NT2/D1 (cell line): Measurements from ENCODE around the gene DOCK1.

Source experiments
- DNase-seq: peaks from one replicate; pipeline ENCODE4 v3.0.0-alpha.2; 2011; ENCODE audit warnings: low read depth, low spot score
- H3K27me3 ChIP-seq: 2 replicates; pipeline ENCODE4 v1.6.0; 2011; ENCODE audit warnings: mild to moderate bottlenecking; ENCODE audit not compliant: insufficient read length, insufficient read depth
- H3K36me3 ChIP-seq: 2 replicates; pipeline ENCODE4 v1.6.1; 2011; ENCODE audit warnings: mild to moderate bottlenecking, low read length, mixed read lengths; ENCODE audit not compliant: insufficient read depth, insufficient read length
- H3K4me1 ChIP-seq: 2 replicates; pipeline ENCODE4 v1.5.1; 2011; ENCODE audit not compliant: insufficient read depth, insufficient read length
- H3K4me3 ChIP-seq: 2 replicates; pipeline ENCODE4 v1.5.1; 2011; ENCODE audit warnings: low read depth; ENCODE audit not compliant: insufficient read length
- H3K9ac ChIP-seq: 2 replicates; pipeline ENCODE4 v1.6.0; 2011; ENCODE audit warnings: low read depth; ENCODE audit not compliant: insufficient read length
- H3K9me3 ChIP-seq: 2 replicates; pipeline ENCODE4 v1.5.1; 2011; ENCODE audit warnings: mild to moderate bottlenecking, low read length; ENCODE audit not compliant: insufficient read depth
- SUZ12 ChIP-seq: IDR thresholded peaks from 2 replicates; pipeline ENCODE4 v1.6.1; 2011; ENCODE audit not compliant: insufficient read length, insufficient read depth; ENCODE audit errors: extremely low read depth
- YY1 ChIP-seq: IDR thresholded peaks from 2 replicates; pipeline ENCODE4 v1.6.1; 2011; ENCODE audit not compliant: insufficient read length, insufficient read depth
- ZNF274 ChIP-seq: IDR thresholded peaks from 2 replicates; pipeline ENCODE4 v1.6.1; 2011; ENCODE audit warnings: mild to moderate bottlenecking, low read depth, low read length

Gene DOCK1

GRCh38 chr10:127040756-127041155 is 135.5 kb downstream of the DOCK1 start:
- Histone ChIP-seq H3K4me1 (no peaks in the 10 kb centered on the region), H3K36me3 (peaks cover 55% of the 10 kb centered on the region), H3K27me3 (no peaks in the 10 kb centered on the region), H3K9ac (no peak overlapping the region), H3K9me3 (no peaks in the 10 kb centered on the region), H3K4me3 (no peak overlapping the region)
- DNase-seq: no peak
- no peak for TF ChIP-seq SUZ12

DNA sequence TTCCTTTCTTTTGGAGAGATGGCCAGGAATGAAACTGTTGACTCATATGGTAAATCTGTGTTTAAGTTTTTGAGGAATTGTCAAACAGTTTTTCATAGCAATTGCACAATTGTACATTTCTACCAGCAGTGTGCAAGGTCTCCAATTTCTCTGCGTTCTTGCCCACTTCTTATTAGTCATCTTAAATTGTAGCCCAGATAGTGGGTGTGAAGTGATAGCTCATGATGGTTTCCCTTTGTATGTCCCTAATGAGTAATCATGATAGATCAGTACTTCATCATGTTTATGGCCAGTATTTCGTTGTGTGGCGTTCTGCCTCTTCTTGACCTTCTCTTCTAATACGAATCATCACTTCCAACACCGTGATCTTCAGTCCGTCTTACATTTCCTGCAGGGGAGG is 136.3 kb downstream of the DOCK1 start:
- no peak for DNase-seq
- Histone ChIP-seq H3K9me3 (no peaks in the 10 kb centered on the region), H3K36me3 (peaks cover 55% of the 10 kb centered on the region), H3K4me3 (no peak overlapping the region), H3K27me3 (no peaks in the 10 kb centered on the region), H3K4me1 (no peaks in the 10 kb centered on the region), H3K9ac (no peak overlapping the region)
- TF ChIP-seq YY1: no peak
- no peak for TF ChIP-seq SUZ12
- no peak for TF ChIP-seq ZNF274

- Histone ChIP-seq H3K36me3 (peaks cover 52% of the 10 kb centered on the region), H3K9me3 (no peaks in the 10 kb centered on the region), H3K9ac (no peak overlapping the region), H3K4me3 (no peak overlapping the region), H3K4me1 (no peaks in the 10 kb centered on the region), H3K27me3 (no peaks in the 10 kb centered on the region)
- no peak for DNase-seq
- no peak for TF ChIP-seq ZNF274
- TF ChIP-seq SUZ12: no peak
- no peak for TF ChIP-seq YY1
These were observed 138.1 kb downstream of the DOCK1 start for GRCh38 chr10:127043301-127043700.

GRCh38 chr10:127044186-127044585 is 139.0 kb downstream of the DOCK1 start:
- no peak for DNase-seq
- Histone ChIP-seq H3K27me3 (no peaks in the 10 kb centered on the region), H3K9ac (no peak overlapping the region), H3K4me1 (no peaks in the 10 kb centered on the region), H3K9me3 (no peaks in the 10 kb centered on the region), H3K4me3 (no peak overlapping the region), H3K36me3 (peaks cover 43% of the 10 kb centered on the region)
- TF ChIP-seq SUZ12: no peak
- no peak for TF ChIP-seq ZNF274
- TF ChIP-seq YY1: no peak

DNA sequence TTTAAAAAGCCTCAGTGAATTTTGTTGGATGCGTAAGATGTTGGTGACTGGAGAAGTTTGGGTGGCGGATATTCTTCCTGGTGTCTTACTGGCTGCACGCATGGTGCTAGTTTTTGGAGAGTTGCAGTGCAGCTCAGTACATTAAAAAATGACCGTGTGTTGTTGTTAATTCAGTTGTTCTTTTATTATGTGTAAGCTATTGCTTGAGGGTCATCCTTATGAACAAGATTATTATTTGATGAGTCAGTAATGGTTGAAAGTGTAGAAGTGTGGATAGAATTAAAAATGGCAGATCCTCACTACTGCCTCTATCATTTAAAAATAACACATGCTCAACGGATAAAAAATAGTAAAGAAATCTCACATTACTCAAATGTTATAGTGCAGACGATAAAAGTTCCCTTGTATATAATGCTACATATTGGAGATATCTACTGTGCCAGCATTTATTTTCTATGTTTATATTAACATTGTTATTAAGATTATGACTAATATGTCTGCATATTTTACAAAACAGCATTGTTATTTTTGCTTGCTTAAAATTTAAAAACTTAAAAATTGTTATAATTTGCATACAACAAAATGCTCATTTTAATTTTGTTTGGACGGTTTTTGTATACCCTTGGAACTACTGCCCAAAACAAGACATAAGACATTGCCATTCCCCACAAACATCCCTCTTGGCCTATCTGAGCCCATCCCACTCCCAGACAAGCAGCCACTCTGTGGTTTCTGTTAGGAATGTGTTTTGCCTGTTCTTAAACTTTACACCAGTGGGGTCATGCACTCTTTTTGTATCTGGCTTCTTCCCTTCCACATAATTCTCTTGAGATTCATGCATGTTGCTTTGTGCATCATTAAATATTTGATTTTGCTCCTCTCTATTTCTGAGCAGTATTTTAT is 142.0 kb downstream of the DOCK1 start:
- Histone ChIP-seq H3K9ac (no peak overlapping the region), H3K36me3 (peaks cover 20% of the 10 kb centered on the region), H3K4me1 (no peaks in the 10 kb centered on the region), H3K27me3 (no peaks in the 10 kb centered on the region), H3K4me3 (no peak overlapping the region), H3K9me3 (no peaks in the 10 kb centered on the region)
- TF ChIP-seq SUZ12: no peak
- TF ChIP-seq ZNF274: no peak
- TF ChIP-seq YY1: no peak
- DNase-seq: no peak

DNA sequence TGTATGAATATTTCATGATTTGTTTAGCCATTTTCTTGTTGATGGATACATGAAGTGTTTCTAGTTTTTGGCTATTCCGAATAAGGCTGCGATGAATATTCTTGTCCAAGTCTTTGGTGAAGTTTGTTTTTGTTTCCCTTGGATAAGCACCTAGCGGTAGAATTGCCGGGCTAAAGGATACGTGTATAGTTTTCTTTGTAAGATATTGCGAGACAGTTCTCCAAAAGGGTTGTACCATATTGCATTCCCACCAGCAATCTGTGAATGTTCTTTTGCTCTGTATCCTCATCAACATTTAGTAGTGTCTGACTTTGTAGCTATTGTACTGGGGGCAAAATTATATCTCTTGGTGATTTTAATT is 142.6 kb downstream of the DOCK1 start:
- Histone ChIP-seq H3K9ac (no peak overlapping the region), H3K27me3 (no peaks in the 10 kb centered on the region), H3K9me3 (no peaks in the 10 kb centered on the region), H3K4me1 (no peaks in the 10 kb centered on the region), H3K36me3 (peaks cover 17% of the 10 kb centered on the region), H3K4me3 (no peak overlapping the region)
- no peak for TF ChIP-seq YY1
- no peak for TF ChIP-seq ZNF274
- TF ChIP-seq SUZ12: no peak
- DNase-seq: no peak

DNA sequence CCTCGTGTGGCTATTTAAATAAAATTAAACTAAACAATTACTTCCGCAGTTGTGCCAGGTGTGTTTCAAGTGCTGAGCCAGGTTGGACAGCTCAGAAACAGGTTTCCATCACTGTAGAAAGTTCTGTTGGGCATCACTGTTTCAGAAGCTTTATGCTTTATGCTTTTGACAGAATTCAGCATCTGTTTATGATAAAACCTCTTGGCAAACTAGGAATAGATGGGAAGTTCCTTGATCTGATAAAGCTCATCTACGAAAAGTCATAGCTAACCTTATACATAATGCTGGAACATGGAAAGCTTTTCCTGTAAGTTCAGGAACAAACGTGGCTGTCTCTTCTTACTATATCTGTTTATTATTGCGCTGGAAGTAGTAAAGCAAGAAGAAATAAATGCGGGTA is 143.4 kb downstream of the DOCK1 start:
- no peaks in the 10 kb centered on the region for H3K9me3 ChIP-seq
- H3K9ac ChIP-seq: no peak overlapping the region
- H3K4me3 ChIP-seq: no peak overlapping the region
- no peak for DNase-seq
- H3K36me3 ChIP-seq: peaks cover 11% of the 10 kb centered on the region
- H3K4me1 ChIP-seq: no peaks in the 10 kb centered on the region
- TF ChIP-seq SUZ12 (no peak), YY1 (no peak), ZNF274 (no peak)
- H3K27me3 ChIP-seq: no peaks in the 10 kb centered on the region
